GM19372 (cell line): ENCODE results near the gene CLSTN1.

Experiments
- ATAC-seq: cut with Tn5 transposase; IDR thresholded peaks from one replicate; pipeline ENCODE4 v1.9.1; 2021; ENCODE audit warnings: mild to moderate bottlenecking, low read depth, moderate library complexity; ENCODE audit not compliant: unreplicated experiment

The CLSTN1 gene

GRCh38 chr1:9823943-9824701 is at the start of gene CLSTN1:
Gene CLSTN1, minus strand, starts transcription at chr1:9823965. Its CDS starts 232 bp downstream, at chr1:9823733.
- peak; percentile 56 for ATAC-seq

DNA sequence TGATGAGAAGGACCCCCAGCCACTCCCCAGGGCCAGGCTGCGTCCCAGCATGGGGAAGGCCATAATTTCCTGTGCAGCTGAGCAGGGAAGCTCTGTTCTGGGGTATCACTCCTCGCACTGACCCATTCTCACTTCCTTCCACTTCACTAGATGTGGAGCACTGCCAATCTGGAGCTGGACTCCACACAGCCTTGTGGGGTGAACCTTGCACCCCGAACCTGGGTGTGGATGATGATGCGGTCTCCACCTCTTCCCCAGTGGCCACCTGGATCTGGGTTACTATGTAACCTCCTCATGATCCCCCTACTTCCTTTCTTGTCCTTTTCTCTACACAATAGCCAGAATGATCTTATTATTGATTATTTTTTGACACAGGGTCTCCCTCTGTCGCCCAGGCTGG is 49.6 kb upstream of the CLSTN1 start:
- ATAC-seq: no peak

- ATAC-seq: no peak
These were observed 48.8 kb upstream of the CLSTN1 start for GRCh38 chr1:9872430-9873165.

GRCh38 chr1:9871707-9872425 is 48.1 kb upstream of the CLSTN1 start:
- no peak for ATAC-seq

GRCh38 chr1:9871021-9871420 is 47.3 kb upstream of the CLSTN1 start:
- ATAC-seq: no peak

DNA sequence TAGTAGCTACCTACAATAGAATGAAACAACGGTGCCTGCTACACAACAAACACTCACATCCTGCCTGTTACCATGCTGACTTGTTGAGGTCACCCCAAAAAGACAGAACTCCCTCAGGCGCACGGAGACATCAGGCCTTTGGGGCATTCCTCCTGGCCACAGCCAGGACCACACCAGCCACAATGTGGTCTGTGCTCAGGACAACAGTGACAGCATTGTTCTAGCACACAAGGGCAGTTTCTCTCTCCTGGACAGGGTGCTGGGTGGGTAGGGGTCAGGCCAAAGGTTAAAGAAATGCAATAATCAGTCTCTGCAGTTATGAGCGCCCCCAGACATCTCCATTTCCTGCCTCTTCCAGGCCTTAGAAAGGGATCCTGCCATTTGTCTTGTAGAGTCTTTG is 46.8 kb upstream of the CLSTN1 start:
- ATAC-seq: no peak

GRCh38 chr1:9869831-9870251 is 46.1 kb upstream of the CLSTN1 start:
- no peak for ATAC-seq

DNA sequence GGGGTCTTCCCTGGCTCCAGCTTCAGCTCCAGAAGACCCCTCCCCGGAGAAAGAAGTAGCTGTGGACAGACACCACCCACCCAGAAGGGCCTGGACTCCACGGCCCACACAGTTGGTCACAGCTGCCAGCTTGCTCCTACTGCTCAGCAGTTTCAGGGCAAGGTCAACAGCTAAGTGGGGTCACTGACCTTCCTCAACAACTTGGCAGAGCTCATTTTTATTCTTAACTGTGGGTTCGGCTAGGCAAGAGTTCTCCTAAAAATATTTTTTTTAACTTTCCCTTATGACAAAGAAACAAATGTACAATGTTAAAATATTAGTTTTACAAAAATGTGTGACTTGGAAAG is 44.5 kb upstream of the CLSTN1 start:
- no peak for ATAC-seq

DNA sequence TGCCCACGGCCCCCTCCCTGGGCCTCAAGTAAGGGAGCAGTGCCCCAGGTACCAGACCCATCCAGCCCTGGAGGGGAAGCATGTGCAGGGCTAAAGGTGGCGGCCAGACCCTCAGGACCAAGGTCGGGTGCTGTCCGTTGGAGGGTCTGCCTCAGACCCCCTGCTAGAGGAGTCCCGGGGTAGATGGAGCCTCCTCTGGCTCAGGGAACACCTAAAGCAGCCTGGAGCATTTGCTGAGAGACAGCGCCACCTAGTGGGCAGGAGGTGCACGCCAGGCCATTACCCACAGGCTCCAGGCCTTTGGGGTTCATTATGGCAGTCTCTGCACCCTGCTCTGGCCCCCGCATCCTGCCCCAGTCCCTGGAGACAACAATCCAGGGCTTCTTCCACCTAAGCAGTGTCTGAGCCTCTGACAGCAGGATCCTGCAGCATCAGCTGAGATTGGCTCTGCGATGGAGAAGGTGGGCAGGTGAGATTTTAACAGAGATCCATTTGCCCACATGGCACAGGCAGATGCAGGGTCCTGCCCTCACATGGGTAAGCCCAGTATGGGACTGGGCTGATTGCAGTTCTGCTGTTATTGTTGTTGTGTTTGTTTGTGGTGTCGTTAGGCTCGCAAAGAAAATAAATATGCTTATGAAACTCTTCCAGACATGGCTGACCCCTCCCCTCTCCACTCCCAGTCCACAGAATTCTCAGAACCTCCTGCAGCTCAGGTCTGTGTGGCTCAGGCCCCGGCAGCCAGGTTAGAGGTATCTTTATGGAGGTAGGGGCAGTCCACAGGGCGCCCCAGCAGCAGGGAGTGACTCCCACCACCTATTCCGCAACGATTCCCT is 43.9 kb upstream of the CLSTN1 start:
- no peak for ATAC-seq

DNA sequence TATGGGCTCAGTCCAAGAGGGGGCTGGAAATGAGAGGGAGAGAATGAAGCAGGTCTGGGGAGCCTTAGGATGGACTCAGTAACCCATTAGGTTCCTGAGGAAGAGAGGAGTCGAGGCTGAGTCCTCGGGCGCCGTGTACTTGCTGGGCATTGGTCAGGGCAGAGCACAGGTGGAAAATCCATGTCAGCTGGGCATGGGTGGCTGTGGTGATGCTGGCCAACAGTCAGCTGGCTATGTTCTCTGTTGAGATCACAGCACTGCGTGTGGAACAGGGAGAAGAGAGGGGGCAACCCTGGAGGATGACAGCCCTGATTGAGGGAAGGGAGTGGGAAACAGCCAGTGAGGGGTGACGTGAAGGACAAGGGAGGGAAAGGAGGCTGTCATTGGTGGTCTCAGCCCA is 43.1 kb upstream of the CLSTN1 start:
- no peak for ATAC-seq

GRCh38 chr1:9865724-9866123 is 42.0 kb upstream of the CLSTN1 start:
- no peak for ATAC-seq

- ATAC-seq: no peak
These were observed 39.6 kb upstream of the CLSTN1 start for GRCh38 chr1:9863371-9863770.

DNA sequence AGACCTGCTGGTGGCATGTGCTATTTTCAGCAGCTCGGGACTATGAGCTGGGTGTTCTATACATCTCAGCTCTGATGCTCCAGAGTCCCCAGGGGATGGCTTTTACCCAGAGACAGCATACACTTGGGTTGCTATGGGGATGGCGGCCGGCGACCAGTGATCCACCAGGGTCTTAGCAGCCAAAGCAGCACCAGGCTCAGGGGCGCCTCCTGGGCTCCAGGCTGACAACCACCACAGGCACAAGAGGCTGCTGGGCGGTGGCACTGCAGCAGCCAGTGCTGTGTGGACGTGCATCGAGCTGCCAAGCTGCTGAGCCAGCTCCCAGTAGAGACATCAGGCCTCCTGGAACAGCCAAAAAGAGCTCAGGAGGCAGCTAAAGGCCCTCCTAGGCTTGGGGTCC is 37.6 kb upstream of the CLSTN1 start:
- ATAC-seq: no peak

DNA sequence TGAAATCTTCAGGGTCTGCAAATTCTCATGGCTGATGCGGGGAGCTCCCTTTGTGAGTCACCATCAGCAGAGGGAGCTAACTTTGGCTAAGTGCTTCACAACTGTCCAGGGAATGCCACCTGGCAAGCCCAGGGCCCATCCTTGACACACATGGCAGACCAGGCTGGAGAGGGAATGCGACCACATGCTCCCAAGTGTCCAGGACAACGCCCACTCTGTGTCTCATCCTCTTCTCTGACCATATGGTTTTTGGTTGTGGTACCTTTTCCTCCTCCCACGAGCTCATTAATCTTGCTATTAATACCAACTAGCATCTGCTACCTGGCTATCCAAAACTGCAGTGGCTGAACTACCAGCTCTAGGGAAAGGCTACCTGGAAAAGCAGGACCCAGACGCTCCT is 37.1 kb upstream of the CLSTN1 start:
- no peak for ATAC-seq

- ATAC-seq: no peak
These were observed 35.7 kb upstream of the CLSTN1 start for GRCh38 chr1:9859281-9860014.

- ATAC-seq: no peak
These were observed 34.7 kb upstream of the CLSTN1 start for GRCh38 chr1:9858293-9859035.

- ATAC-seq: no peak
These were observed 31.4 kb upstream of the CLSTN1 start for GRCh38 chr1:9855186-9855585.

- no peak for ATAC-seq
These were observed 29.5 kb upstream of the CLSTN1 start for GRCh38 chr1:9853249-9853595.
